Fibroblast of skin of abdomen (primary cell): ENCODE results near the gene MECR. TPM values are rescaled to one million over a fixed set of nuclear protein-coding genes. Genes with fewer than 3 reads are reported as not detected.

Experiments used
- DNase-seq: peaks from one replicate; pipeline ENCODE4 v3.0.0-alpha.2; 2013
- polyA plus RNA-seq, 2 experiments: library from polyadenylated mRNA; unstranded; fragments of 120-200 nt; gene quantifications; one replicate each; pipeline ENCODE4 v1.2.1, GENCODE V29; 2013; ENCODE audit not compliant: insufficient read length in 2 of 2

MECR gene
- 33.8 TPM for polyA plus RNA-seq (2013, experiment 1 of 2; ENCODE audit: insufficient read length)
- polyA plus RNA-seq (2013, experiment 2 of 2; ENCODE audit: insufficient read length), result 36.8 TPM

- peak; percentile 93 for DNase-seq
Observed at GRCh38 chr1:29230553-29231378, at the start of gene MECR. Gene MECR (minus strand): TSS chr1:29230934. CDS start chr1:29230906, 28 bp downstream.

- DNase-seq, result no peak
Observed at GRCh38 chr1:29279951-29280391, 49.2 kb upstream of the MECR start.

GRCh38 chr1:29279406-29279805, 48.7 kb upstream of the MECR start:
- DNase-seq, result no peak

GRCh38 chr1:29278124-29278523, 47.4 kb upstream of the MECR start:
- DNase-seq, result no peak

GRCh38 chr1:29275435-29275834, 44.7 kb upstream of the MECR start:
- DNase-seq, result no peak

- no peak for DNase-seq
Observed at GRCh38 chr1:29272147-29272907, 41.6 kb upstream of the MECR start.

- DNase-seq, result peak; percentile 87
Observed at GRCh38 chr1:29271724-29272123, 41.0 kb upstream of the MECR start.

GRCh38 chr1:29270929-29271521, 40.3 kb upstream of the MECR start:
- DNase-seq, result no peak

GRCh38 chr1:29269382-29269781, 38.6 kb upstream of the MECR start:
- no peak for DNase-seq

GRCh38 chr1:29267321-29268070, 36.8 kb upstream of the MECR start:
- no peak for DNase-seq

- DNase-seq, result no peak
Observed at GRCh38 chr1:29266912-29267311, 36.2 kb upstream of the MECR start.

- peak; percentile 60 for DNase-seq
Observed at GRCh38 chr1:29264773-29265389, 34.1 kb upstream of the MECR start.

GRCh38 chr1:29260531-29260930, 29.8 kb upstream of the MECR start:
- DNase-seq, result no peak

- DNase-seq, result peak; percentile 48
Observed at GRCh38 chr1:29259802-29260441, 29.2 kb upstream of the MECR start.

- DNase-seq, result no peak
Observed at GRCh38 chr1:29258976-29259801, 28.5 kb upstream of the MECR start.

- no peak for DNase-seq
Observed at GRCh38 chr1:29258189-29258975, 27.6 kb upstream of the MECR start.

GRCh38 chr1:29256979-29257804, 26.5 kb upstream of the MECR start:
- DNase-seq, result peak; percentile 86

GRCh38 chr1:29256394-29256793, 25.7 kb upstream of the MECR start:
- DNase-seq, result no peak
